ENCODE data around the gene GNLY.

Gene GNLY

DNA sequence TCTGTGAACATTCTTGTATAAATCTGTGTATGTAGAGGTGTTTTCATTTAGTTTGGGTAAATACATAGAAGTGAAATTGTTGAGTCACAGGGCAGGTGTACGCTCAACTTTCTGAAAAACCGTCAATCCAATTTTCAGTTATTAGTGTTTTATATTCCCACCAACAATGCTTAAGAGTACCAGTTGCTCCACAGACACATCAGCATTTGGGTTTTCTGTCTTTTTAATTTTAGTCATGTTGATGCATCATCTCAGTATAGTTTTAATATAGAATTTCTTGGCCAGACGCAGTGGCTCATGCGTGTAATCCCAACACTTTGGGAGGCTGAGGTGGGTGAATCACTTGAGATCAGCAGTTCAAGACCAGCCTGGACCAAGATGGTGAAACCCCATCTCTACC is 3.2 kb upstream of the GNLY start:
- no peak for DNase-seq

- no peak for DNase-seq
These were observed 2.0 kb upstream of the GNLY start for GRCh38 chr2:85692039-85692645.

- no peak for DNase-seq
These were observed 963 bp downstream of the GNLY start for GRCh38 chr2:85695121-85695520.

GRCh38 chr2:85695691-85696668 is 1.8 kb downstream of the GNLY start:
- no peak for DNase-seq

DNA sequence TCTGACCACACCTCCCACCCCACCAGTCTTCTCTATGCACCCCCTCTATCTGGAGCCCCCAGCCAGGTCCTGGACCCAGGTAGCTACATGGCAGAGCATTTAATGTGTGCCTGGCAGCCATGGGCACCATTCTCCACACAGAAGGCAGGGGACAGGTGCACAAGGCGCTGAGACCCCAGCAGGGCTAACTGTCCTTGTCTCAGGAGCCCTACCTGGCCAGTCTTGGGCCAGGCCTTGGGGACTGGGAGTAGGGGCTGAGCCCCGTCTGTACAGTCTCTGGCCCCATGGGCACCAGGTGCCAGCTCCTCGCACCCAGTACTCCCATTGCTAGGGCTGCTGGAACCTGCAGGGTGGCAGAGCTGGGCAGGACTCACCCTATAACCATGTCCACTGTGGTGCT is 2.9 kb downstream of the GNLY start:
- no peak for DNase-seq

GRCh38 chr2:85697716-85698115 is 3.6 kb downstream of the GNLY start:
- DNase-seq = no peak

- DNase-seq = no peak
These were observed 4.2 kb downstream of the GNLY start for GRCh38 chr2:85698184-85698879.

DNA sequence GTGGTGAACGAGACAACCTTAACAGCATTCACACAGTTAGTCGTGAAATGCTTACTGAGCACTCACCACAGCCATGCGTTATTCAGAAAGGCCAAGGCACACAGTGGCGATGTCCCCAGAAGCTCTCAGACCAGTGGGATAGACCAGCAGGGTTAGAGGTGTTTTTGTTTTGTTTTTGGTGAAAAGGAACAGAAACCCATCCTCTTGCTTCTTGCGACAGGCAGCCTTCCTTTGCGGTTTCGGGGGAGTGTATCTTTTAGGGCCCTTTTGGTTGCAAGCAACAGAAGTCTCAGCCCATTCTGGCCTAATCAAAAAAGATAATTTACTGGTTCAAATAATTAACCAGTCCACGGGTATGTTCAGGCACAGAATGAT is 4.7 kb downstream of the GNLY start:
- no peak for DNase-seq

- DNase-seq = no peak
These were observed 5.2 kb downstream of the GNLY start for GRCh38 chr2:85699325-85699724.

DNA sequence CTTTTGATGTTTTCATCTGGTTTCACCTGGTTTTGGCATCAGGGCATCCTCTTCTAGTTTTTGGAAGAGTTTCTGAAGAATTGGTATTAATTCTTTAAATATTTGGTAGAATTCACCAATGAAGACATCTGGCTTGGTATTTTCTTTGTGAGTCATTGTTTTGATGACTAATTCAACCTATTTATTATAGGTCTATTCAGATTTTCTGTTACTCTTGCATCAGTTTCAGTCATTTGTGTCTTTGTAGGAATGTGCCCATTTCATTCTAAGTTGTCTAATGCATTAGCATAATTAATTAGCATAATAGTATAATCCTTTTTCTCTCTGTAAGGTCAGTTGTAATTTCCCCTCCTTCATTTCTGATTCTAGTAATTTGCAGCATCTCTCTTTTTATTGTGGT is 8.0 kb downstream of the GNLY start:
- no peak for DNase-seq

GRCh38 chr2:85702800-85703199 is 8.6 kb downstream of the GNLY start:
- DNase-seq = no peak

DNA sequence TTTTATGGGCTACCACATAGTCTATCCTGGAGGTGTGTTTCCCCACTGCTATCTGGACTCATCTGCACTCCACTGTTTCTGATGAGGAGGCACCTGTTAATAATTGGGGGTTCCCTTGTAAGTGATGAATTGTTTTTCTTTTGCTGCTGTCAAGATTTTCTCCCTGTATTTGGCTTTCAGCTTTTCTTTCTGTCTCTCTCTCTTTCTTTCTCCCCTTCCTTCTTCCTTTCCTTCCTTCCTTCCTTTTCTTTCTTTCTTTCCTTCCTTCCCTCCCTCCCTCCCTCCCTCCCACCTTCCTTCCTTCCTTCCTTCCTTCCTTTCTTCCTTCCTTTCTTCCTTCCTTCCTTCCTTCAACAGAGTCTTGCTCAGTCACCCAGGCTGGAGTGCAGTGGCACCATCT is 9.2 kb downstream of the GNLY start:
- DNase-seq = no peak

DNA sequence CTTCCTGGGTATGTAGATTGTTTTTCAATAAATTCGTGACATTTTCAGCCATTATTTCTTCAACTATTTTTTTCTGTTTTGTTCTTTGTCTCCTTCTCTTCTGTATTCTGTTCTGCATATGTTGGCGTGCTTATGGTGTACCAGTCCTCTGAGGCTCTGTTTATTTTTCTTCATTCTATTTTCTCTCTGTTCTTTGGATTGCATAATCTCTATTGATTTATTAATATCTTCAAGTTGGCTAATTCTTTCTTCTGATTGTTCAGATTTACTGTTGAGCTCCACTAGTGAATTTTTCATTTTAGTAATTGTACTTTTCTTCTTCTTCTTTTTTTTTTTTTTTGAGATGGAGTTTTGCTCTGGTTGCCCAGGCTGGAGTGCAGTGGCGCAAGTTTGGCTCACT is 9.9 kb downstream of the GNLY start:
- DNase-seq = no peak

GRCh38 chr2:85704800-85705679 is 10.9 kb downstream of the GNLY start:
- DNase-seq = no peak

DNA sequence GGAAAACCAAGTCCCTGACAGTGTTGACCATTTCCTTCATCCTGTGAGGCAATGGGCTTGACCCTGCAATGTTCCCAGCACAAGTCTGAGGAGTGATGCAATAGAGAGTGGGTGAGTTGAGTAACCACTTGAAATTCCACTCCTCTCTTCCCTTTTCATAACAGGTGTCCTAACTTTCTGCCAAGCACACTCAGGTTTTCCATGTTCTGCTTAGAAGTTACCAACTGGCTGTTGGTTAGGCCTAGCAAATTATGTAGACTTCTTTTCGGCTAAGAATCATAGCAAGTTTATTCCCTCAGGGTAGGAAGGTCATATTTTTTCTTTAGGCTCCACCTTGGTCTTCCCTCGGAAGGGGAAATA is 11.5 kb downstream of the GNLY start:
- DNase-seq = no peak

GRCh38 chr2:85706063-85706462 is 11.9 kb downstream of the GNLY start:
- DNase-seq = no peak

GRCh38 chr2:85706599-85707296 is 12.6 kb downstream of the GNLY start:
- no peak for DNase-seq

- DNase-seq = peak in 5 of 6 experiments; percentile 19 to 75 (median 34)
These were observed 13.1 kb downstream of the GNLY start for GRCh38 chr2:85707304-85707703.

DNA sequence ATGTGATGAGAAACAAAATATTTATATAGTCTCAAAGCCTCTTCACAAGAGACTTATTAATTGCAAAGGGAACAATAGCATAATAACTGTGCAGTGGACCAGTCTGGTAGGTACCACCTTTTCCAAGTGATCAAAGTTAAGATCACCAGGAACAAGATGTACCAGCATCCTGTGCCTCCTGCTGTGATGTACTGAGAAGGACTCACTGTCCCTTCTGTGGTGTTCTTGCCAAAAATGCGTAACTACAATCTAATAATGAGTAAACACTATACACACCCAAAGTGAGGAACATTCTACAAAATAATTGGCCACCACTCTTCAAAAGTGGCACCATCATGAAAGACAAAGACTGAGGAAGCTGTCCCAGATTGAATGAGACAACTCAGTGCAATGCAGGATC is 14.5 kb downstream of the GNLY start:
- DNase-seq = no peak

DNA sequence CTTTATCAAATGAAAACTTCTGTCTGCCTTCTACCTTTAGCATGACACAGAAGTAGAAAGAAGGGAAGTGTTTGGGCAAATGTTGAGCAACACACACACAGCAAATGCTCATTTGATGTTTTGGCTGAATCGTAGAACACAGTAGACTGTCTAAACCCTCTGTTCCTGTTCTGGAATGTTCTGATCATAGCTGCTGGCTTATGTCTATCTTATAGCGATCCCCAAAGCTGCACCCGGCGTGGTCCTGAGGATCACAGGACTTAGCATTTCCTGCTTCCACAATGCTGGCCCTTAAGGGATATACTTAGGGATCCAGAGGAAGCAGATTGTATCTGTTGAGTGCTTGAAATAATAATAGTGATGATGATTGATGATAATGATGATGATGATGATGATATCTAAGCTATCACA is 15.2 kb downstream of the GNLY start:
- DNase-seq = no peak

- DNase-seq = no peak
These were observed 16.8 kb downstream of the GNLY start for GRCh38 chr2:85710687-85711577.

Measured in stimulated activated naive CD4-positive, alpha-beta T cell (primary cell).